ENCODE results near the gene CNTNAP2. TPM values are rescaled to one million over a fixed set of nuclear protein-coding genes. Genes with fewer than 3 reads are reported as not detected.

The CNTNAP2 gene
- total RNA-seq, 4 donors from 2014 or later = 0.42 to 0.71 TPM; not detected in 2

- H3K4me3 ChIP-seq (ENCODE audit: low read depth, poor library complexity, severe bottlenecking) = no peak overlapping the region
- DNase-seq (ENCODE audit: low spot score in 2 of 2) = no peak
- TF ChIP-seq CTCF (IDR thresholded peaks at IDR 0.05) (no peak), POLR2A (IDR thresholded peaks at IDR 0.05) (no peak)
- WGBS, 2 donors = 68 to 76% methylated on average over 3 of the region's 3 CpGs
- intact Hi-C loops (cut with DNase I; ENCODE audit: low total_unique reads) = no loop called here
These were observed 1518.7 kb downstream of the CNTNAP2 start for GRCh38 chr7:147635288-147635687.

- TF ChIP-seq POLR2A (IDR thresholded peaks at IDR 0.05) (no peak), CTCF (IDR thresholded peaks at IDR 0.05) (no peak)
- no peak overlapping the region for H3K4me3 ChIP-seq (ENCODE audit: low read depth, poor library complexity, severe bottlenecking)
- WGBS, 2 donors = 76 to 87% methylated on average over 2 of the region's 2 CpGs
- DNase-seq (ENCODE audit: low spot score in 2 of 2) = no peak
- intact Hi-C loops (cut with DNase I; ENCODE audit: low total_unique reads) = no loop called here
These were observed 1520.0 kb downstream of the CNTNAP2 start for GRCh38 chr7:147636553-147636952.

DNA sequence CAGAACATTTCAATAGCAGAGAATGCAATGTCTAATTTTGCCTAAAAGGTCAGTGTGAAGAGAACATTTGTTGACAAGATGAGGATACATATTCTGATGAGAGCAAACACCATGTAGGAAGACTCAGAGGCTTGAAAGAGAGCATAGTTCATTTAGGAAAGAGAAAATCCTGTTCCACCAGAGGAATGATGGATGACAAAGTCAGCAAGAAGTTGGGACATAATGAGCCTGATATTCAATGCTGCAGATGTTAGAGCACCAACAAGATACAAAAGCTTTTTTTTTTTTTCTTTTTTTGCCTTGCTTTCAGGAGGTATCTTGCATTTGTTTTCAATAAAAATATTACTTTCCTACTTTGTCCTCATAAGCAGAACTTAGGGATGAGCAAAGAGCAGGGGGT, 1522.0 kb downstream of the CNTNAP2 start:
- no peak for DNase-seq (ENCODE audit: low spot score in 2 of 2)
- TF ChIP-seq POLR2A (IDR thresholded peaks at IDR 0.05) = no peak
- TF ChIP-seq CTCF (IDR thresholded peaks at IDR 0.05) = no peak
- no peak overlapping the region for H3K4me3 ChIP-seq (ENCODE audit: low read depth, poor library complexity, severe bottlenecking)
- intact Hi-C loops (cut with DNase I; ENCODE audit: low total_unique reads) = no loop called here

- H3K4me3 ChIP-seq (ENCODE audit: low read depth, poor library complexity, severe bottlenecking) = no peak overlapping the region
- no peak for DNase-seq (ENCODE audit: low spot score in 2 of 2)
- TF ChIP-seq CTCF (IDR thresholded peaks at IDR 0.05) = no peak
- TF ChIP-seq POLR2A (IDR thresholded peaks at IDR 0.05) = no peak
- WGBS, 2 donors = 69 to 79% methylated on average over 6 of the region's 6 CpGs
- intact Hi-C loops (cut with DNase I; ENCODE audit: low total_unique reads) = no loop called here
These were observed 1522.4 kb downstream of the CNTNAP2 start for GRCh38 chr7:147639037-147639436.

DNA sequence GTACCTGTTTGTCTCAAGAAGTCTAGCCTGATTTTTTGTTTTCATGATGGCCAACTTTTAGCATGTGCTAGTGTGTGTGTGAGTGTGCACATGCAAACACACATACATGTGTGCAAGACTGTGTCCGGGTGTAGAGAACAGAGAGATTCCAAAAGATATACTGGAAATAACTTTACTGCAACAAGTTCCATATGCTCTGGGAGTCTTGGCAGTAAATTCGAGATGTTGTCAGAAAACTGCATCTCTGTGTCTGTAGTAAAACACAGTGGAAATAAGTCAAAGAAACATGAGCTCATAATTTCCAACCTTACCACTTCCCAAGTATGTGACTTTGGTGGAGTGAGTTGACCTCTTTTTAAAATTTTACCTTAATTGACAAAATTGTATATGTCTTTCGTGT, 1523.2 kb downstream of the CNTNAP2 start:
- 54 to 59% methylated on average over 3 of the region's 3 CpGs for WGBS, 2 donors
- no peak overlapping the region for H3K4me3 ChIP-seq (ENCODE audit: low read depth, poor library complexity, severe bottlenecking)
- no peak for TF ChIP-seq CTCF (IDR thresholded peaks at IDR 0.05)
- TF ChIP-seq POLR2A (IDR thresholded peaks at IDR 0.05) = no peak
- no peak for DNase-seq (ENCODE audit: low spot score in 2 of 2)
- intact Hi-C loops (cut with DNase I; ENCODE audit: low total_unique reads) = no loop called here

- no peak overlapping the region for H3K4me3 ChIP-seq (ENCODE audit: low read depth, poor library complexity, severe bottlenecking)
- no peak for DNase-seq (ENCODE audit: low spot score in 2 of 2)
- TF ChIP-seq CTCF (IDR thresholded peaks at IDR 0.05) (no peak), POLR2A (IDR thresholded peaks at IDR 0.05) (no peak)
- WGBS, 2 donors = 89% methylated on average over 9 of the region's 9 CpGs
- intact Hi-C loops (cut with DNase I; ENCODE audit: low total_unique reads) = no loop called here
These were observed 1524.2 kb downstream of the CNTNAP2 start for GRCh38 chr7:147640821-147641220.

Data from lower leg skin (tissue), 4 donors.